SK-N-SH (cell line): Measurements from ENCODE around the gene FBXO47. TPM values are rescaled to one million over a fixed set of nuclear protein-coding genes. Genes with fewer than 3 reads are reported as not detected.
"Not testable (repeated sequence)": the region's sequence is repeated elsewhere in the genome, so short reads cannot be mapped to it uniquely, and the experiment has no call there.

Experiments
- CTCF ChIA-PET: fragments of 300-600, 350-600 bp; formaldehyde crosslinking; extraction: SDS; loops from one replicate; lab custom pipeline; 2021; lab: Yijun Ruan, JAX
- POLR2A ChIA-PET: fragments of 350-600 bp; sonication (Branson Sonifier 250); formaldehyde crosslinking; extraction: SDS; loops from one replicate; lab custom pipeline; 2020; ENCODE audit warnings: antibody characterized with exemption, inconsistent platforms; lab: Yijun Ruan, JAX
- DNase-seq: peaks from one replicate; pipeline ENCODE4 v3.0.0; 2012
- H2AFZ ChIP-seq: fragments of 200-600 bp; sonication (generic); 2 replicates; pipeline ENCODE4 v1.8.1; 2016; ENCODE audit warnings: antibody characterized with exemption, mild to moderate bottlenecking, low read depth
- H3F3A ChIP-seq: fragments of 200-600 bp; sonication (generic); replicated peaks from 2 replicates; pipeline ENCODE3; 2016; ENCODE audit warnings: antibody characterized with exemption, mild to moderate bottlenecking; ENCODE audit not compliant: insufficient read depth
- H3K27ac ChIP-seq, 2 experiments: fragments of 200-500 bp in 1 of 2; fragments of 200-600 bp in 1 of 2; sonication (Bioruptor generic) in 1 of 2; sonication (generic), shearing (Covaris generic) in 1 of 2; 2 replicates each; pipeline versions ENCODE4 v1.5.1 to v1.6.1; 2014 to 2016; ENCODE audit warnings: low read depth in 2 of 2, inconsistent platforms in 1 of 2, low read length in 1 of 2, mild to moderate bottlenecking in 1 of 2, mixed read lengths in 1 of 2
- H3K27me3 ChIP-seq: fragments of 200-600 bp; sonication (generic), shearing (Covaris generic); 2 replicates; pipeline ENCODE4 v1.6.1; 2016; ENCODE audit warnings: mixed run types; ENCODE audit not compliant: insufficient read depth
- H3K36me3 ChIP-seq, 2 experiments: fragments of 200-500 bp in 1 of 2; fragments of 200-600 bp in 1 of 2; sonication (Bioruptor generic) in 1 of 2; sonication (generic) in 1 of 2; replicated peaks in 1 of 2; 2 replicates each; pipeline versions ENCODE3 to v1.5.1; 2014 to 2016; ENCODE audit warnings: low read length in 1 of 2, mild to moderate bottlenecking in 1 of 2; ENCODE audit not compliant: insufficient read depth in 2 of 2, control insufficient read depth in 1 of 2
- H3K4me1 ChIP-seq, 2 experiments: fragments of 200-500 bp in 1 of 2; fragments of 200-600 bp in 1 of 2; sonication (Bioruptor generic) in 1 of 2; sonication (generic), shearing (Covaris generic) in 1 of 2; 2 replicates each; pipeline versions ENCODE4 v1.5.1 to v1.6.1; 2014 to 2016; ENCODE audit warnings: low read depth in 1 of 2, low read length in 1 of 2, mixed run types in 1 of 2; ENCODE audit not compliant: insufficient read depth in 2 of 2, control insufficient read depth in 1 of 2
- H3K4me2 ChIP-seq: fragments of 200-600 bp; sonication (generic), shearing (Covaris generic); 2 replicates; pipeline ENCODE4 v1.6.1; 2017; ENCODE audit warnings: mixed run types
- H3K4me3 ChIP-seq, 2 experiments: fragments of 200-500 bp in 1 of 2; fragments of 200-600 bp in 1 of 2; sonication (Bioruptor generic) in 1 of 2; sonication (generic), shearing (Covaris generic) in 1 of 2; 2 replicates each; pipeline versions ENCODE4 v1.5.1 to v1.8.1; 2014 to 2016; ENCODE audit warnings: low read depth in 2 of 2, inconsistent platforms in 1 of 2, low read length in 1 of 2, mild to moderate bottlenecking in 1 of 2, mixed read lengths in 1 of 2, moderate library complexity in 1 of 2
- H3K79me2 ChIP-seq: fragments of 200-600 bp; sonication (generic); 2 replicates; pipeline ENCODE4 v1.8.1; 2017; ENCODE audit warnings: mild to moderate bottlenecking; ENCODE audit not compliant: insufficient read depth
- H3K9ac ChIP-seq: fragments of 200-600 bp; sonication (generic); 2 replicates; pipeline ENCODE4 v1.6.1; 2017; ENCODE audit warnings: mixed run types
- H3K9me2 ChIP-seq: fragments of 200-600 bp; sonication (generic); 2 replicates; pipeline ENCODE4 v1.6.1; 2017; ENCODE audit warnings: mixed run types
- H3K9me3 ChIP-seq: fragments of 200-600 bp; sonication (generic); 2 replicates; pipeline ENCODE4 v1.6.1; 2017; ENCODE audit warnings: mixed run types, mild to moderate bottlenecking, moderate library complexity
- H4K20me1 ChIP-seq: fragments of 200-600 bp; sonication (generic); 2 replicates; pipeline ENCODE4 v1.6.1; 2017; ENCODE audit warnings: mild to moderate bottlenecking, mixed run types; ENCODE audit not compliant: insufficient read depth
- FOSL2 ChIP-seq: IDR thresholded peaks from 2 replicates; pipeline ENCODE4 v1.4.0; 2012; ENCODE audit warnings: low read depth, mild to moderate bottlenecking, moderate library complexity, borderline replicate concordance
- FOXJ3 ChIP-seq: sonication (generic); formaldehyde crosslinking; IDR thresholded peaks from 2 replicates; pipeline ENCODE4 v1.5.1; 2020; ENCODE audit warnings: mild to moderate bottlenecking, missing genetic modification reagents
- PBX3 ChIP-seq: IDR thresholded peaks from 2 replicates; pipeline ENCODE4; 2012
- POLR2AphosphoS5 ChIP-seq: IDR thresholded peaks from 2 replicates; pipeline ENCODE4 v1.6.1; 2012; ENCODE audit warnings: low read depth, low read length
- SMC3 ChIP-seq: IDR thresholded peaks from 2 replicates; pipeline ENCODE4 v1.6.1; 2012; ENCODE audit warnings: low read depth, low read length, improper control_type of control experiment
- USF1 ChIP-seq: IDR thresholded peaks from 2 replicates; pipeline ENCODE4 v1.4.0; 2012; ENCODE audit warnings: low read depth, borderline replicate concordance
- ZBTB33 ChIP-seq: IDR thresholded peaks from 2 replicates; pipeline ENCODE4 v1.4.0; 2012; ENCODE audit warnings: low read depth, borderline replicate concordance
- WGBS: methylation state at CpG from one replicate; pipeline ENCODE4 v1.1.6; 2017; ENCODE audit warnings: low lambda C conversion rate; 5-methylcytosine and 5-hydroxymethylcytosine counted together
- polyA plus RNA-seq, 3 experiments: library from polyadenylated mRNA; depleted of rRNA; stranded (reverse); fragments of >200 nt; gene quantifications; 2 replicates each; pipeline ENCODE4 v1.2.3, GENCODE V29; 2012

FBXO47 gene
- polyA plus RNA-seq, 1 of the 3 experiments (the other 2 are of a cell fraction): not detected

GRCh38 chr17:38939987-38940386 lies 27.2 kb downstream of the FBXO47 start (continued):
- TF ChIP-seq FOSL2 (no peak), SMC3 (no peak), ZBTB33 (no peak), POLR2AphosphoS5 (no peak), USF1 (no peak), FOXJ3 (CRISPR knock-in tag) (no peak), PBX3 (no peak)

GRCh38 chr17:38933962-38934361 lies 33.2 kb downstream of the FBXO47 start:
- H3K9me2 ChIP-seq, POLR2A ChIA-PET, H2AFZ ChIP-seq, H3K27ac ChIP-seq, H3F3A ChIP-seq, H4K20me1 ChIP-seq, DNase-seq, H3K9me3 ChIP-seq, H3K4me2 ChIP-seq, H3K36me3 ChIP-seq, H3K9ac ChIP-seq, H3K27me3 ChIP-seq, H3K79me2 ChIP-seq, H3K4me3 ChIP-seq, H3K4me1 ChIP-seq: not testable (repeated sequence)
- CTCF ChIA-PET: interaction anchor here (1.2 kb wide), 1 partner anchor 9 kb away, joined by 3 read pairs; no protein-coding TSS in a partner anchor
- 82% methylated on average over 9 of the region's 9 CpGs for WGBS

GRCh38 chr17:38930782-38931181 lies 36.4 kb downstream of the FBXO47 start:
- CTCF ChIA-PET, DNase-seq, H2AFZ ChIP-seq, H3K79me2 ChIP-seq, H3K27ac ChIP-seq, H3K4me1 ChIP-seq, H4K20me1 ChIP-seq, H3K4me2 ChIP-seq, POLR2A ChIA-PET, H3K27me3 ChIP-seq, H3K9me3 ChIP-seq, H3K9me2 ChIP-seq, H3K36me3 ChIP-seq, H3K4me3 ChIP-seq, H3K9ac ChIP-seq: not testable (repeated sequence)
- H3F3A ChIP-seq: peaks cover 15% of the 10 kb centered on the region
- no CpG with 5 or more reads among the region's 36 CpGs for WGBS
